GM12878 (cell line): ENCODE data around the gene PRDM1. TPM values are rescaled to one million over a fixed set of nuclear protein-coding genes. Genes with fewer than 3 reads are reported as not detected.

Experiments used
- ATAC-seq: fragments of 200-7000 bp; cut with Tn5 transposase; 3 replicates; pipeline ENCODE4 v1.9.1; 2020; ENCODE audit warnings: mild to moderate bottlenecking, moderate library complexity
- BruUV-seq: library from RNA; stranded (reverse); fragments of 400-500 nt; replicated peaks from 2 replicates; lab custom pipeline; 2021; lab: Mats Ljungman, UMichigan
- CTCF ChIA-PET: fragments of 300-600 bp; sonication (Branson Sonifier 250); formaldehyde crosslinking; extraction: SDS; loops from one replicate; lab custom pipeline; 2021; ENCODE audit warnings: inconsistent platforms; lab: Yijun Ruan, JAX
- POLR2A ChIA-PET: fragments of 350-600 bp; formaldehyde crosslinking; extraction: SDS; loops from one replicate; lab custom pipeline; 2021; ENCODE audit warnings: inconsistent platforms; lab: Charles Lee
- RAD21 ChIA-PET: fragments of 300-600 bp; sonication (Branson Sonifier 250); formaldehyde crosslinking; loops from one replicate; lab custom pipeline; 2023; ENCODE audit warnings: antibody characterized with exemption; ENCODE audit not compliant: unreplicated experiment; lab: Charles Lee
- SMC1A ChIA-PET: fragments of 300-600 bp; sonication (Branson Sonifier 250); formaldehyde crosslinking; loops from one replicate; lab custom pipeline; 2023; ENCODE audit not compliant: unreplicated experiment, uncharacterized antibody; lab: Charles Lee
- DNase-seq: peaks from one replicate; pipeline ENCODE4 v3.0.0-alpha.2; 2011; ENCODE audit warnings: low read depth, low spot score
- FAIRE-seq: peaks from 3 replicates; lab custom pipeline; 2011; peaks lifted over from hg19 to GRCh38; lab: Jason Lieb, UNC
- H2AFZ ChIP-seq: 2 replicates; pipeline ENCODE4 v1.6.0; 2011; ENCODE audit warnings: low read depth, low read length, control low read depth; ENCODE audit not compliant: control insufficient read depth
- H3K27ac ChIP-seq: 2 replicates; pipeline ENCODE4 v1.5.1; 2011; ENCODE audit warnings: control low read depth; ENCODE audit not compliant: control insufficient read depth, insufficient read depth
- H3K27me3 ChIP-seq, 2 experiments: replicated peaks in 1 of 2; 2 replicates each; pipeline versions ENCODE4 v1.6.0 to v1.6.1; 2011; ENCODE audit warnings: low read length in 1 of 2; ENCODE audit not compliant: control insufficient read depth in 2 of 2, insufficient read depth in 2 of 2
- H3K36me3 ChIP-seq, 2 experiments: 2 replicates each; pipeline ENCODE4 v1.5.1; 2011; ENCODE audit warnings: low read length in 1 of 2; ENCODE audit not compliant: control insufficient read depth in 2 of 2, insufficient read depth in 2 of 2
- H3K4me1 ChIP-seq: 2 replicates; pipeline ENCODE4 v1.6.1; 2011; ENCODE audit warnings: mild to moderate bottlenecking, low read length, moderate library complexity, mixed read lengths; ENCODE audit not compliant: control insufficient read depth, insufficient read depth
- H3K4me2 ChIP-seq: 2 replicates; pipeline ENCODE4 v1.6.0; 2011; ENCODE audit warnings: control low read depth; ENCODE audit not compliant: control insufficient read depth, insufficient read depth
- H3K4me3 ChIP-seq: fragments of 200-600 bp; sonication (generic); 2 replicates; pipeline ENCODE4 v1.5.1; 2016
- H3K79me2 ChIP-seq: 2 replicates; pipeline ENCODE4 v1.6.0; 2011; ENCODE audit warnings: low read length; ENCODE audit not compliant: control insufficient read depth, insufficient read depth
- H3K9ac ChIP-seq: 2 replicates; pipeline ENCODE4 v1.8.0; 2011; ENCODE audit warnings: low read length, control low read depth, mixed read lengths; ENCODE audit not compliant: control insufficient read depth, insufficient read depth
- H3K9me3 ChIP-seq: replicated peaks from 3 replicates; pipeline ENCODE4 v1.5.1; 2011; ENCODE audit warnings: mild to moderate bottlenecking, low read length; ENCODE audit not compliant: control insufficient read depth, insufficient read depth
- H4K20me1 ChIP-seq: 2 replicates; pipeline ENCODE4 v1.6.0; 2011; ENCODE audit not compliant: control insufficient read depth, insufficient read depth
- CREM ChIP-seq: IDR thresholded peaks from 2 replicates; pipeline ENCODE4 v1.6.1; 2014; ENCODE audit warnings: antibody characterized with exemption, low read depth
- DPF2 ChIP-seq: fragments of 450-650 bp; IDR thresholded peaks from 2 replicates; pipeline ENCODE4 v1.6.1; 2017; ENCODE audit warnings: mild to moderate bottlenecking
- MYC ChIP-seq: IDR thresholded peaks from 2 replicates; pipeline ENCODE4 v1.6.1; 2011; ENCODE audit warnings: mild to moderate bottlenecking, low read length, moderate library complexity, inconsistent platforms; ENCODE audit not compliant: insufficient read depth, insufficient replicate concordance, insufficient read length, severe bottlenecking
- RBBP5 ChIP-seq: fragments of 200-600 bp; sonication (generic); conservative IDR thresholded peaks from 2 replicates; pipeline ENCODE4 v1.6.1; 2016
- SMAD1 ChIP-seq: fragments of 450-650 bp; IDR thresholded peaks from 2 replicates; pipeline ENCODE4 v1.6.1; 2018; ENCODE audit warnings: mild to moderate bottlenecking, low read depth; ENCODE audit not compliant: partially characterized antibody
- STAT1 ChIP-seq: fragments of 450-650 bp; conservative IDR thresholded peaks from 2 replicates; pipeline ENCODE4 v1.6.1; 2014; ENCODE audit warnings: antibody characterized with exemption, mild to moderate bottlenecking
- ZBTB33 ChIP-seq: fragments of 450-650 bp; IDR thresholded peaks from 2 replicates; pipeline ENCODE4 v1.6.1; 2017; ENCODE audit warnings: mild to moderate bottlenecking
- ZNF207 ChIP-seq: fragments of 450-650 bp; IDR thresholded peaks from 2 replicates; pipeline ENCODE4 v1.6.1; 2014; ENCODE audit warnings: antibody characterized with exemption, mild to moderate bottlenecking, borderline replicate concordance
- ZNF24 ChIP-seq: fragments of 450-650 bp; IDR thresholded peaks from 2 replicates; pipeline ENCODE4 v1.6.1; 2017; ENCODE audit warnings: antibody characterized with exemption, mild to moderate bottlenecking
- ZSCAN29 ChIP-seq: fragments of 450-650 bp; IDR thresholded peaks from 2 replicates; pipeline ENCODE4 v1.6.1; 2017; ENCODE audit warnings: mild to moderate bottlenecking, moderate library complexity
- WGBS: methylation state at CpG from one replicate; pipeline ENCODE4 v1.1.6; 2016; ENCODE audit warnings: low lambda C conversion rate; ENCODE audit not compliant: insufficient replicate concordance, insufficient coverage; ENCODE audit errors: missing lambda C conversion rate; 5-methylcytosine and 5-hydroxymethylcytosine counted together
- in situ Hi-C: fragments of 300-500 bp; cut with MboI; formaldehyde crosslinking; loops from 9 replicates; pipeline ENCODE4 v1.14.3; 2018; ENCODE audit warnings: mixed read lengths
- intact Hi-C: fragments of 100-400 bp; cut with micrococcal nuclease; formaldehyde crosslinking; loops from one replicate; pipeline ENCODE4 v1.14.2; 2022; ENCODE audit not compliant: unreplicated experiment
- polyA plus RNA-seq, 11 experiments: library from polyadenylated mRNA; depleted of rRNA in 4 of 11; unstranded in 6 of 11; stranded (reverse) in 5 of 11; fragments of >200 nt; fragmentation: Nextera tagmentation in 4 of 11; fragmentation: Illumina TruSeq in 1 of 11; extraction: Ambion mirVana in 4 of 11; extraction: Trizol in 1 of 11; gene quantifications; 1 replicate in 1 of 11; 2 replicates in 10 of 11; pipeline versions ENCODE4 v1.2.1 to v1.2.3, GENCODE V29; 2011 to 2016; ENCODE audit warnings: inconsistent platforms in 2 of 11, missing spikeins in 2 of 11, low read depth in 1 of 11
- total RNA-seq, 4 experiments: library from RNA; depleted of rRNA in 3 of 4; stranded (reverse); fragments of >200 nt in 3 of 4; fragmentation: Illumina TruSeq in 1 of 4; extraction: Trizol in 1 of 4; gene quantifications; 2 replicates each; pipeline versions ENCODE4 v1.2.1 to v1.2.3, GENCODE V29; 2013 to 2021

Gene PRDM1
- total and polyA plus RNA-seq, 10 of the 15 experiments (the other 5 are each of a cell fraction or from before 2014, with no cell fraction given): 1.9 to 15.8 (median 4.1) TPM

- TF ChIP-seq DPF2 (no peak), ZBTB33 (no peak), ZSCAN29 (no peak), CREM (no peak), MYC (no peak)
Observed at GRCh38 chr6:106056746-106057390, 29.3 kb upstream of the PRDM1 start (continued).

GRCh38 chr6:106059331-106059730 is 26.8 kb upstream of the PRDM1 start:
- FAIRE-seq: no peak
- ATAC-seq: no peak
- SMC1A ChIA-PET: interaction anchor here (0.6 to 1.6 kb wide), 3 partner anchors 10 to 159 kb away, joined by 3 to 4 read pairs (median 4); no protein-coding TSS in a partner anchor
- no peak for DNase-seq
- H3K9me3 ChIP-seq: no peaks in the 10 kb centered on the region
- no peaks in the 10 kb centered on the region for H3K79me2 ChIP-seq
- no peaks in the 10 kb centered on the region for H4K20me1 ChIP-seq
- no peak overlapping the region for H2AFZ ChIP-seq
- H3K4me2 ChIP-seq: no peak overlapping the region
- H3K27ac ChIP-seq: no peak overlapping the region
- RAD21 ChIA-PET: no interaction called here
- no peaks in the 10 kb centered on the region for H3K36me3 ChIP-seq
- WGBS: 14% methylated on average over 2 of the region's 2 CpGs
- CTCF ChIA-PET: interaction anchor here (0.6 kb wide), 1 partner anchor 277 kb away, joined by 3 read pairs; no protein-coding TSS in a partner anchor
- H3K4me1 ChIP-seq: no peaks in the 10 kb centered on the region
- no peak overlapping the region for H3K4me3 ChIP-seq
- peaks cover 0 to 7% of the 10 kb centered on the region in 2 experiments; a peak in 3 of 4 replicates for H3K27me3 ChIP-seq
- POLR2A ChIA-PET: no interaction called here
- BruUV-seq: no TSS peak
- H3K9ac ChIP-seq: no peak overlapping the region
- TF ChIP-seq RBBP5: no peak
- no peak for TF ChIP-seq ZNF207
- TF ChIP-seq SMAD1: no peak
- TF ChIP-seq ZNF24: no peak
- no peak for TF ChIP-seq STAT1
- TF ChIP-seq, all 136 proteins: peak for 0
- in situ Hi-C loops (no loop called here), intact Hi-C loops (no loop called here)
